ENCODE data around the gene ATP6V0B.

DNA sequence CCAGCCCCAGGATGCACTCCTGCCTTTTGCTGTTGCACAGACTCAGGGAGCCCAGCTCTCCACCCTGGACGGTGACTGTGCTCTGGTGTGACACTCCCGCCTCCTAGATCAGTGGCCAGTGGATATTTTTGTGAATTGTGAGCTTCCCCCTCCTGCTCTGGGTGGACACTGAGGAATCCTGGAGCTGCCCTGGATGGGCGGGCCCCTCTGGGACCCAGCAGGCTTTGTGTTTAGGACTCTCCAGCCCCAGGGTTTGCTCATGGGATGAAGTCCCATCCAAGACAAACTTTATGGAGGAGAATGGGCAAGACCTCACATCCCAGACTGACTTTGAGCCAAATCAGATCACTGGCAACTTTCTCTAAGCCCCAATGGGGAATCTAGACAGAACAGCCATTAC is 40.4 kb downstream of the ATP6V0B start:
- TF ChIP-seq, protein P1, sequence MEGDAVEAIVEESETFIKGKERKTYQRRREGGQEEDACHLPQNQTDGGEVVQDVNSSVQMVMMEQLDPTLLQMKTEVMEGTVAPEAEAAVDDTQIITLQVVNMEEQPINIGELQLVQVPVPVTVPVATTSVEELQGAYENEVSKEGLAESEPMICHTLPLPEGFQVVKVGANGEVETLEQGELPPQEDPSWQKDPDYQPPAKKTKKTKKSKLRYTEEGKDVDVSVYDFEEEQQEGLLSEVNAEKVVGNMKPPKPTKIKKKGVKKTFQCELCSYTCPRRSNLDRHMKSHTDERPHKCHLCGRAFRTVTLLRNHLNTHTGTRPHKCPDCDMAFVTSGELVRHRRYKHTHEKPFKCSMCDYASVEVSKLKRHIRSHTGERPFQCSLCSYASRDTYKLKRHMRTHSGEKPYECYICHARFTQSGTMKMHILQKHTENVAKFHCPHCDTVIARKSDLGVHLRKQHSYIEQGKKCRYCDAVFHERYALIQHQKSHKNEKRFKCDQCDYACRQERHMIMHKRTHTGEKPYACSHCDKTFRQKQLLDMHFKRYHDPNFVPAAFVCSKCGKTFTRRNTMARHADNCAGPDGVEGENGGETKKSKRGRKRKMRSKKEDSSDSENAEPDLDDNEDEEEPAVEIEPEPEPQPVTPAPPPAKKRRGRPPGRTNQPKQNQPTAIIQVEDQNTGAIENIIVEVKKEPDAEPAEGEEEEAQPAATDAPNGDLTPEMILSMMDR (conservative IDR thresholded peaks at IDR 0.05; ENCODE audit: low read depth, low read length), result no peak
- TF ChIP-seq EZH2 (IDR thresholded peaks at IDR 0.05; ENCODE audit: low read length, unreplicated experiment), result no peak
- no peak for TF ChIP-seq EZH2phosphoT487 (IDR thresholded peaks at IDR 0.05; ENCODE audit: borderline replicate concordance, low read length)
